ENCODE results near the gene COX4I1. TPM values are rescaled to one million over a fixed set of nuclear protein-coding genes. Genes with fewer than 3 reads are reported as not detected.
A peak's percentile ranks its signal among the peaks of the same experiment; 100 is the strongest.

The COX4I1 gene
- total and polyA plus RNA-seq, 5 experiments from 2014 or later = 750 to 1,344 (median 1,212) TPM

DNA sequence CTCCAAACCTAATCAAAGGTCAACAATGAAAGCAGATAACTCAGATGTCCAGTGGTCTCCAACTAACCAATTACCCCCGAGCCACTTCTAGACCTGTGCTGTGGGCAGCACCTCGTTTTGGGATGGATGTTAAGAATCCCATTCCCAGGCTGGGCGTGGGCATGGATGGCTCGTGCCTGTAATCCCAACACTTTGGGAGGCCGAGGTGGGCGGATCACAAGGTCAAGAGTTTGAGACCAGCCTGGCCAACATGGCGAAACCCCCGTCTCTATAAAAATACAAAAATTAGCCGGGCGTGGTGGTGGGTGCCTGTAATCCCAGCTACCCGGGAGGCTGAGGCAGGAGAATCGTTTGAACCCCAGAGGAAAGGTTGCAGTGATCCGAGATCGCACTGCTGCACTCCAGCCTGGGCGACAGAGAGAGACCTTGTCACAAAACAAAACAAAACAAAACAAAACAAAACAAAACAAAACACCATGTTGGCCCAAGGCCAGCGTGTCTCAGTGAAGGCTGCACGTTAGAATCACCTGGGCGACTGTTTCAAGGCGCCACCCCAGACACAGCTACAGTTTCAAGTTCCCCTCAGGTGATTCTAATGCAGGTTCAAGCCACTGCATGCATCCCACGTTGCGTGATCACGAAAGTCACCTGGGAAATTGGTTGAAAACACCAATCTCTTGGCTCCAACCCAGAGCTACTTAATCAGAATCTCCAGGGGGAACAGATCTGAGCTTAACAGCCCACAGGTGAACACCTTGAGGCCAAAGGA, 21.3 kb downstream of the COX4I1 start:
- POLR2A ChIA-PET = interaction anchor here (1.0 to 1.6 kb wide), 4 partner anchors 89 to 195 kb away, joined by 3 to 8 read pairs (median 4); no protein-coding TSS in a partner anchor
- no peaks in the 10 kb centered on the region for H3K9me3 Mint-ChIP-seq
- H3K27me3 Mint-ChIP-seq = peaks cover 0 to 13% (median 3%) of the 10 kb centered on the region in 5 donors
- ATAC-seq (peak; percentile 9 to 28), DNase-seq (no peak)
- no peaks in the 10 kb centered on the region for H3K36me3 Mint-ChIP-seq
- peaks cover 2 to 17% (median 12%) of the 10 kb centered on the region in 4 donors for H3K4me1 Mint-ChIP-seq
- H3K27ac Mint-ChIP-seq = no peak overlapping the region
- no peak overlapping the region for H3K4me3 Mint-ChIP-seq

DNA sequence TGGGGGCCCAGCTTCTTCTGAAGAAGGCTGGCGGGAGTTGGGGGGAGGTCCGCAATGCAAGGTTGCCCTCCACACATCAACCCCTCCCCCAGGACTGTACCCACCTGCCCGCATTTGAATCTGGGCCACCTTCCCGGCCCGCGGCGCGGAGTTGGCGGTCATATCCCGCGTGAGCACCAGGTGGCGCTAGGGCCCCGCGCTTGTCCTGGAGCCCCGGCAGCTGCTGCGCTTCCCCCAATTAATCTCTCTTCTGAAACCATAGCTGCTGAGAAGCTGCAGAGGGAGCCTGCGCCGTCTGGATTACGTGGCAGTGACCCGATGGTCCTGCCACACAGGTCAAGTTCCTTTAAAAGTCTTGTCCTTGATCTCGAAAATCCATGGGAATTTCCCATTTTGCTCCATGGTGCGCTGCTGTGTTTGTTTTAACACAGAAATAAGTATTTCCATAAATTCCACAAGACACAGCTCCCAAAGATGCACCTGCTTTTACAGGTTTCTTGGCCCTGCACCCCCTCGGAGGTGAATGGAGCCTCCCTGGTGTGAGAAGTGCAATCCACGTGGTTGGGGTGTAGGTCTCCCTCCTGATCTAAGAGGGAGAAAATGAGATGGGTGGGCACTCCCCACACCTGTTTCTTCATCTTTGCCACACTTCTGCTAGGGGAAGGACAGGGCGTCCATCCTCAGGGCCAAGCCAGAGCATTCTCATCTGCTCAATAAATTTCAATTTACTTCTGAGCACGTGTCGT, 22.1 kb downstream of the COX4I1 start:
- Mint-ChIP-seq H3K27me3 (peaks cover 0 to 8% (median 2%) of the 10 kb centered on the region in 5 donors), H3K27ac (no peak overlapping the region), H3K4me1 (peaks cover 2 to 17% (median 12%) of the 10 kb centered on the region in 4 donors), H3K9me3 (no peaks in the 10 kb centered on the region), H3K4me3 (no peak overlapping the region), H3K36me3 (no peaks in the 10 kb centered on the region)
- ATAC-seq (peak; percentile 84 to 90), DNase-seq (peak; percentile 59 to 84 (median 79))
- POLR2A ChIA-PET = interaction anchor here (0.9 to 1.6 kb wide), 6 partner anchors 13 to 195 kb away, joined by 3 to 11 read pairs (median 4); no protein-coding TSS in a partner anchor

DNA sequence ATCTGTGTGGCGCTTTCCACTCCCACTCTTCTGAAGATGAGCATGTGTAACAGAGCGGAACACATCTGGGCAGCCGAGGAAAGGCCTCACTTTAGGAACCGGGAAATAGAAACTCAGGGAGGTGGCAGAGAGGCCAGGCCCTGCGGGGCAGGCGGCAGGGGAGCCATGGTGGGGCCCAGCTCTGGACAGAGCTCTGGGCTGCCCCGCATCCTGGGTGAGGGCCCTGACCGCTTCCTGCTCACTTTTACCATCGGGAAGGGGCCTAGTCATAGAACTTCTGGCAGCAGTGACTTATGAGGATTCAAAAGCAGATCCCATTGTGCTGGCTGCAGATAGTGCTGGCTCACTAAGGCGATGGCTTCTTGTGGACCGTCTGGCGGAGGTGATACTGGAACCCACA, 22.6 kb downstream of the COX4I1 start:
- no peaks in the 10 kb centered on the region for H3K36me3 Mint-ChIP-seq
- POLR2A ChIA-PET = interaction anchor here (0.9 to 1.6 kb wide), 5 partner anchors 13 to 173 kb away, joined by 3 to 11 read pairs (median 4); no protein-coding TSS in a partner anchor
- ATAC-seq (no peak), DNase-seq (no peak)
- H3K4me1 Mint-ChIP-seq = peaks cover 2 to 17% (median 12%) of the 10 kb centered on the region in 4 donors
- no peak overlapping the region for H3K4me3 Mint-ChIP-seq
- H3K27me3 Mint-ChIP-seq = peaks cover 0 to 8% (median 2%) of the 10 kb centered on the region in 5 donors
- H3K27ac Mint-ChIP-seq = no peak overlapping the region
- H3K9me3 Mint-ChIP-seq = no peaks in the 10 kb centered on the region

DNA sequence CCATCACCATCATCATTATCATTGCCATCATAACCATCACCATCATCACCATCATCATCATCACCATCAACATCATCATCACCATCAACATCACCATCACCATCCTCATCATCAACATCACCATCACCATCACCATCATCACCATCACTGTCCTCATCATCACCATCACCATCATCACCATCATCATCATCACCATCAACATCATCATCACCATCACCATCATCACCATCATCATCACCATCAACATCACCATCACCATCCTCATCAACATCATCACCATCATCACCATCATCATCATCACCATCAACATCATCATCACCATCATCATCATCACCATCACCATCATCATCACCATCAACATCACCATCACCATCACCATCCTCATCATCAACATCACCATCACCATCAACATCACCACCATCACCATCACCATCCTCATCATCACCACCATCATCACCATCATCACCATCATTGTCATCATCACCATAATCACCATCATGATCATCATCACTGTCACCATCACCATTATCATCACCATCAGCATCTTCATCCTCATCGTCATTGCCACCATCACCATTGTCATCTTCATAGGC, 23.9 kb downstream of the COX4I1 start:
- ATAC-seq (no peak), DNase-seq (no peak)
- H3K36me3 Mint-ChIP-seq = no peaks in the 10 kb centered on the region
- peaks cover 2 to 17% (median 12%) of the 10 kb centered on the region in 4 donors for H3K4me1 Mint-ChIP-seq
- peaks cover 0 to 5% (median 0%) of the 10 kb centered on the region in 5 donors for H3K27me3 Mint-ChIP-seq
- no peaks in the 10 kb centered on the region for H3K9me3 Mint-ChIP-seq
- H3K27ac Mint-ChIP-seq = no peak overlapping the region
- POLR2A ChIA-PET = no interaction called here
- no peak overlapping the region for H3K4me3 Mint-ChIP-seq

DNA sequence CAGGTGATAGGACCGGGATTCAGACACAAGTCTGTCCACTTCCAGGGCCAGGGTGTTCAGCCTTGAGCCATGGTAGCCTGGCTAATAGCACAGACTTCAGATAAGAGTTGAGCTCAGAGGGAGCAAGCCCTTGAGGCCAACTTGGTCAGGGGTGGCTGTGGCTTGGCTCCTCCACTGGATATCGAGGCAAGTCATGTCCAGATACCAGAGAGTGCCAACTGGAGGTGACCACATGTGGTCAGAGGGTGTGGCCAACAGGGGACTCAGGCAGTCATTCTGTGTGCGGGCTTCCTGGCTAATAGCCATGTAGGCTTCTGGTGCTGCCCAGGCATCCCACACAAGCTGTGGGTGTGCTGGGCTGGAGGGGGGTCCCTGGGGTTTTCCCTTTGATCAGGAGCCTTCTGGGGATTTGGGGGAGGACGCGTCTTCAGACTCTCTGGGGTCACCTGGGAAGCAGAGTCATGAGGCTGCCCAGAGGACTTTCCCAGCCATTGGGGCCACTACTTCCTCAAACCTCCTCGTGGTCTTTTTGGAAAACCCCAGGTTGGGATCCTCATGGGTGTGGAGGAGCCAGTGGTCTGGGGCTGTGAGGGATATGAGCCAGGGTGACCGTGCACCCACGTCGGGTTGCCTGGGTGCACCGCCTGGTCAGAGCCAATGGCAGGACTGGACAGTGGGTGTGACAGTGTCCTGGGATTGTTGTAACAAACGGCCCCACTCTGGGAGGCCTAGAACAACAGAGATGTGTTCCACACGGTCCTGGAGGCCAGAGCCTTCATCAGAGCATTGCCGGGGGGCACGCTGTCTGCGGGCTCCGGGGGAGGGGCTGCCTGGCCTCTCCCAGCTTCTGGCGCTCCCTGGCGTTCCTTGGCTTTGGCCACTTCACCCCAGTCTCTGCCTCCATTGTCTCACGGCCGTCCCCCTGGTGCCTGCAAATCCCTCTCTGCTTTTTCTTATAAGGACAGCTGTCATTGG, 25.0 kb downstream of the COX4I1 start:
- H3K36me3 Mint-ChIP-seq = no peaks in the 10 kb centered on the region
- H3K27me3 Mint-ChIP-seq = peaks cover 0 to 8% (median 1%) of the 10 kb centered on the region in 5 donors
- H3K9me3 Mint-ChIP-seq = no peaks in the 10 kb centered on the region
- no peak overlapping the region for H3K4me3 Mint-ChIP-seq
- no peak for ATAC-seq
- no peak for DNase-seq
- peaks cover 4 to 19% (median 12%) of the 10 kb centered on the region in 4 donors for H3K4me1 Mint-ChIP-seq
- POLR2A ChIA-PET = no interaction called here
- no peak overlapping the region for H3K27ac Mint-ChIP-seq

DNA sequence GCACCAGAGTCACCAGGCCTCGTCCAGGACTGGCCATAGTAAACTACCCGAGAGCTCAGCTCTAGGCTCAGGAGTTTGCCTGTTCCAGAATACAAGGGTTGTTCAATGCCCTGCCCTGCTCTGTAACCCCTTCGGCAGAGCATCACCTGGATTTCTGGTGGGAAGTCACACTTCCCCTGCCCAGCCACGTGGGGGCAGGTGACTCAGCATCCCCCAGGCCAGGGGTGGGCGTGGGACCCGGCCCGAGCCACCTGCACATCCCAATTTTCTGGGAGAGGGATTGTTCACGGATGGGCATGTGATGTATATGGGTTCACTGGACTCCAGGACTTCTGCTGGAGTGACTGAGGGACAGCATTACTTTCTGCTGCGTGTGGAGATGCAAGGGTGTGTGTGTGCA, 25.8 kb downstream of the COX4I1 start:
- DNase-seq = no peak
- Mint-ChIP-seq H3K27ac (no peak overlapping the region), H3K27me3 (peaks cover 0 to 9% (median 1%) of the 10 kb centered on the region in 5 donors), H3K4me1 (peaks cover 6 to 23% (median 15%) of the 10 kb centered on the region in 4 donors), H3K9me3 (no peaks in the 10 kb centered on the region), H3K36me3 (no peaks in the 10 kb centered on the region), H3K4me3 (no peak overlapping the region)
- ATAC-seq = no peak
- POLR2A ChIA-PET = no interaction called here

DNA sequence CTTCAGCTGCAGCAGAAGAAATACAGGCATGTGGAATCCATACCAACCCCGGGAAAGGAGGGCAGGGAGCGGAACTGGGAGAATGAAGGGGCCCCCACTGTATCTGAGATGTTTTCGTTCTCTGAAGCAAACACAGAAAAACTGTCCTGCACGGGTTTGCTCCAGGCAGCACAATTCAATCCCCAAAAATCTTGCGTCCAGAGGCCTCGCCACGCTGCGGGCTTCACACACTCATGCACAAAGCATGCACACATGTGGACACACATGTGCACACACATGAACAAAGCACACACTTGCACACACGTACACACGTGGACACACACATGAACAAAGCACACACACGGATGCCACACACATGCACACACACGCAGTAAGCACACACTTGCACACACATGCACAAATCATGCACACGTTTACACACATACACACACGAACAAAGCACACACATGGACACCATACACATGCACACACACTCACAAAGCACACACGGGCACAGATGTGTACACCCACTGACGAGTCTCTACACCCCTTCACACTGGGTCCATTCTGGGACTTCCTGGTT, 27.3 kb downstream of the COX4I1 start:
- DNase-seq (no peak), ATAC-seq (no peak)
- Mint-ChIP-seq H3K27me3 (peaks cover 7 to 23% (median 14%) of the 10 kb centered on the region in 5 donors), H3K36me3 (no peaks in the 10 kb centered on the region), H3K27ac (no peak overlapping the region), H3K4me3 (no peak overlapping the region), H3K9me3 (no peaks in the 10 kb centered on the region), H3K4me1 (peaks cover 8 to 23% (median 11%) of the 10 kb centered on the region in 4 donors)
- POLR2A ChIA-PET = no interaction called here

DNA sequence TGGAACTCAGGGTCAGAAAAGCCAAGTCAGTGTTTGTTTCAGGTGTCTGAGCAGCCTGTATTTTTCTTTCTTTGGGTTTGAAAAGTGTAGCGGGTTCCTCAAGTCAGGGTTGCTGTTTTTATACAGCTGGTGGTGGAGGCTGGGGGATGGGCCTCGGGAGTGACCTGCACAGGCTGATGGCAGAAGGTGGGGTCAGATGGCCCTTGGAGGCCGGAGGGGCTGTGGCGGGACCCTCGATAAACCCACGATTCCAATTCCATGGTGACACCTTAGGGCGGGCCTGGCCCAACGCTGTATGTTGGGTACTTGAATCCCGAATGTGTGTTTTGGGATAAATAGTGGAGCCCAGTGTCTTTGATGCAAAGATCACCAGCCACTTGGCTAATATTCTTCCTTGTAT, 28.7 kb downstream of the COX4I1 start:
- Mint-ChIP-seq H3K27me3 (peaks cover 12 to 37% (median 25%) of the 10 kb centered on the region in 5 donors), H3K9me3 (no peaks in the 10 kb centered on the region), H3K4me1 (peaks cover 8 to 32% (median 11%) of the 10 kb centered on the region in 4 donors), H3K27ac (peak overlapping the region in 1 of 10 donors; percentile 28), H3K4me3 (no peak overlapping the region), H3K36me3 (no peaks in the 10 kb centered on the region)
- POLR2A ChIA-PET = no interaction called here
- ATAC-seq (no peak), DNase-seq (no peak)

DNA sequence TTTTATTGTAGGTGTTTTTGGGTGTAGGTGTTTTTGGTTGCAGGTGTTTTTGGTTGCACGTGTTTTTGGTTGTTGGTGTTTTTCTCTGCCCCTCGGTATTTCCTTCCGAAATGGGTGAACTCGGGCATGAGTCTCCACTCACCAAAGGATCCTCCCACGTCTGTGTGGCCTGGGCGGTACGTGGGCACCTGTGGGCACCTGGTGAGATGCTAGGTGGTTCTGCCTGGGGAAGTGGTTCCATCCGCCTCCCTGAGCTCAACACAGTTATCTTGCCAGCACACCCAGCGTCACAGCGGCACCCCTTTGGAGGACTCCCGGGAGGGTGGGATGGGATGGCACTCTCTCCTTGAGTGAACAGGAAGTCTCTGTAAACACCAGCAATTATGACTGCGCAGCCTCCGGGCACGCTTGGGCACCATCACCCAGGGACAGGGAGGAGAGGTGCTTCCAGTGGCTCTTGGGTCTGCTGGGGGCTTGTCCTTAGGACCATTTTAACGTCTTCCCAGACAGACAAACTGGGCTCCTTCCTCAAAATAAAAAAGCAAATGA, 29.8 kb downstream of the COX4I1 start:
- peak overlapping the region in 9 of 10 donors; percentile 33 to 78 (median 52) for H3K4me3 Mint-ChIP-seq
- H3K36me3 Mint-ChIP-seq = no peaks in the 10 kb centered on the region
- H3K27ac Mint-ChIP-seq = peak overlapping the region in 2 of 10 donors; percentile 35 to 64
- H3K9me3 Mint-ChIP-seq = no peaks in the 10 kb centered on the region
- POLR2A ChIA-PET = no interaction called here
- DNase-seq = no peak
- peaks cover 8 to 34% (median 11%) of the 10 kb centered on the region in 4 donors for H3K4me1 Mint-ChIP-seq
- peaks cover 13 to 42% (median 33%) of the 10 kb centered on the region in 5 donors for H3K27me3 Mint-ChIP-seq
- ATAC-seq = no peak

DNA sequence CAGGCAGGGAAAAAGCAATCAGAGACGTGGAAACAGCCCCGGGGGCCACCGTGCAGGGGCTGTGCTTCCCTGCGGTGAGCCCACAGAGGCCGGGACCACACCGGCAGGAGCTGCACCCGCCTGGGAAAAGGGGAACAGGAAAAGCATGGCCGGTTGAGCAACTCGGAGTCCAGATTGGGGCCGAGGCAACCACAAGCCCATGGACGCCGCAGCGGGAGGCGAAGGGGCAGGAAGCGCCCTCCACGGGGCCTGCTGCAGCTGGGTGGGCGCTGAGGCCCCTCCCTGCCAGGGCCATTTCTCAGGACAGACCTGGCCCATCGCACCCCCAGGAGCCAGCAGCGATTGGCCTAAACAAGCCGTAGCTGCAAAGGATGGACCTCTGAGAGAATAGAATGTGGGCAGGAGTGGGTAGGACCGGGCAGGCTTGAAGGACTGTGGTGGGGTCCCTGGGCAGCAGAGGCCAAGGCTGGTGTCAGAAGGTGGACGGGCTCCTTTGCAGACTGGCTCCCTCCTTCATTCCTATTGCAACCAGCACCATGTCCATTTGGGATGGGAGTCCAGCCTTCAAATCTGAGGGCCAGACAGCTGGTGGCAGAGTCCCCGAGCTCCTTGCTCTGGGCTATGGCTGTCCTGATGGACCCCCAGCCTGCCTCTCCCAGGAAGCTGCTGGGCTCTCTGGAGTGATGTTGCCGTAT, 30.4 kb downstream of the COX4I1 start:
- Mint-ChIP-seq H3K4me3 (peak overlapping the region in 9 of 10 donors; percentile 28 to 78 (median 51)), H3K27me3 (peaks cover 13 to 41% (median 33%) of the 10 kb centered on the region in 5 donors)
- no peak for ATAC-seq

DNA sequence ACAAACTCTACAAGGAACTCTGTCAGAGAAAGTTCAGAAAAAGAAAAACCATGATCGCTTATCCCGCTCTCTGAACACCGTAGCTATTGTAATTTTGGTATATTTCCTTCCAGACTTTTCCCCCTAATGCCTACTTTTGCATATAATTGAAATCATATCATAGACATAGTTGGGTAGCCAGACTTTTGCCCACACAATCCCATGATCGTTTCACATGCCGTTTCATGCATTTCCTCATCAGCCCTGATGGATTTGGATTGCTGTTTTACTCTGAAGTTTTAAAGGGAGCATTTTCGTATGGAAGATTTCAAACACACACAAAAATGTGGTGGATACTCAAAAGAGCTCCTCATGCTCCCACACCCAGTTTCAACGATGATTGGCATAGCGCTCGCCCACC, 31.3 kb downstream of the COX4I1 start:
- Mint-ChIP-seq H3K4me3 (peak overlapping the region in 2 of 10 donors; percentile 25 to 63), H3K27me3 (peaks cover 13 to 49% (median 33%) of the 10 kb centered on the region in 5 donors), H3K9me3 (no peaks in the 10 kb centered on the region), H3K27ac (peak overlapping the region in 1 of 10 donors; percentile 72), H3K4me1 (peaks cover 8 to 34% (median 11%) of the 10 kb centered on the region in 4 donors), H3K36me3 (no peaks in the 10 kb centered on the region)
- ATAC-seq (no peak), DNase-seq (no peak)
- POLR2A ChIA-PET = no interaction called here

More for the DNA sequence above, 30.4 kb downstream of the COX4I1 start:
- peaks cover 8 to 34% (median 11%) of the 10 kb centered on the region in 4 donors for H3K4me1 Mint-ChIP-seq
- H3K27ac Mint-ChIP-seq = peak overlapping the region in 1 of 10 donors; percentile 29
- H3K36me3 Mint-ChIP-seq = no peaks in the 10 kb centered on the region
- H3K9me3 Mint-ChIP-seq = no peaks in the 10 kb centered on the region
- POLR2A ChIA-PET = no interaction called here
- peak in 1 of 10 donors; percentile 6 for DNase-seq
